Stimulated activated CD8-positive, alpha-beta memory T cell treated with anti-CD3 and anti-CD28 coated beads, Interleukin-4, amount 100 ng/mL, for 48 hours (primary cell): Measurements from ENCODE around the gene NEDD4L.
"Not testable (repeated sequence)": the region's sequence is repeated elsewhere in the genome, so short reads cannot be mapped to it uniquely, and the experiment has no call there.

Experiments
- DNase-seq: peaks from one replicate; pipeline ENCODE4 v3.0.0-alpha.2; 2020

NEDD4L gene

DNA sequence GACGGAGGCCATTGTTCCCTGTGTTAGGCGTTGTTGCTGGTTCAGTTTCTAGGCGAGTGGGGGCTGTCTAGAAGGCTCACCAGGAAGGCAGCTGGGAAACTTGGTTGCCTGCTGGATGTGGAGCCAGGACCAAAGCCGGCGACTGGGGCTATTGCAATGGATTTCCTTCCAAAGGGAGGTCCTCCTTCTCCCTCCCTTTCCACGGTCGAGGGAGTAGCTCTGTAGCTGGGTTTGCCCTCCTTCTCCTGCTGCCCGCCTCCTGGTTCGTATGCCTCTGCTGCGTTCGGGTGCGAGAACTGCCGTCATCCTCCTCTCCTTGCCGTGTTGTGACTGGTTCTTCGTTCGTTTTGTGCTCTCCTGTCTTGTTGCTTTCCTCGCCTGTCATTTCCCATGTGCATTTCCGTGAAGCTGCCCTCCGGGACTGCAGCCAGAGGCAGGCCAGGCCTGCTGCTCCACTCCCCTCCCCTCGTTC is 203.4 kb downstream of the NEDD4L start:
- no peak for DNase-seq

DNA sequence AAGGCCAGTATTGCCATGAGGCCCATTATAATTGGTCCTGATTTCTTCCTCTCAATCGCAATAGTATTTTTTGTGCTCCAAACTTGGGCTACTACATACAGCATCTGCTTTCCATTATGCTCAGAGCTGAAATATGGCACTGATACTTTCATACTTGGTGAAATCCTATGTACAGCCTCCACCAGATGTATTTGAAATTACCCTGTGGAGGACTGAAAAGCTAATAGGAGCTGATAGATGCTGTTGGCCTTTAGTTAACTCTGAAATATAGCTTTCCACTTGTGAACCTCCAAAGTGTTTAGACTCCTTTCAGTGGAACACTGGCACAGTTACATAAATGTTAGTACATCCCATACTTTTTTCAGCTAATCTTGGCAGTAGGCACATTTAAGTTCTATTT is 205.7 kb downstream of the NEDD4L start:
- DNase-seq: no peak

DNA sequence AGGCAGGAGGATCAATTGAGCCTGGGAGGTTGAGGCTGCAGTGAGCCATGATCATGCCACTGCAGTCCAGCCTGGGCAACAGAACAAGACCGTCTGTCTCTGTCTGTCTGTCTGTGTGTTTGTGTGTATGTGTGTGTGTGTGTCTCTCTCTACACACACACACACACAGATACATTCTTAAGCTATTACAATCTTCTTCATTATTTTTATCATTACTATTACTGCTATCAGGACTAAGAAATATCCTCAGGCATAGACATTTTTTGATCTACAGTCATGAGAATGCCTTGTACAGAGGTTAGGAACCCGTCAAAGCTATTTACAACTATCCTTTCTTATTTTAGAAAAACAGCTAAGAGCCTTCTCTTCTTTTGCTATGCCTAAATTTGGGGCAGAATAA is 207.4 kb downstream of the NEDD4L start:
- no peak for DNase-seq

DNA sequence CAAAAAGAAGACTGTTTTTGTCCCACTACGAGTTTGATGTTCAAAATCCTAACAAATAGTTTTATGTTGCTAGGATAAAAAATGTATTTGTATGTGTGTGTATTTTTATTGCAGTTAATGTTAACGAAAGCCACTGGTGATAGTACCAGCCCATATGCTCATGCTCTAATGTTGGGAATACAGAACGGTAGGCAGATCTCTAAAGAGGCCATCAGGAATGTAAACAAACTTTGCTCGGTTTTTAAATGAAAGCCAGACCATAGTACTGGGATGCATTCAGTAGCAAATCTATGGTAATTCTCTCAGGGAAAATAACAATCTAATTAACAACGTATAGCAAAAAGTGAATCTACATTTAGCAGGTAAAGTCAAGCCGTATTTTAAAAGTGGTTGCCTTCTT is 208.1 kb downstream of the NEDD4L start:
- no peak for DNase-seq

DNA sequence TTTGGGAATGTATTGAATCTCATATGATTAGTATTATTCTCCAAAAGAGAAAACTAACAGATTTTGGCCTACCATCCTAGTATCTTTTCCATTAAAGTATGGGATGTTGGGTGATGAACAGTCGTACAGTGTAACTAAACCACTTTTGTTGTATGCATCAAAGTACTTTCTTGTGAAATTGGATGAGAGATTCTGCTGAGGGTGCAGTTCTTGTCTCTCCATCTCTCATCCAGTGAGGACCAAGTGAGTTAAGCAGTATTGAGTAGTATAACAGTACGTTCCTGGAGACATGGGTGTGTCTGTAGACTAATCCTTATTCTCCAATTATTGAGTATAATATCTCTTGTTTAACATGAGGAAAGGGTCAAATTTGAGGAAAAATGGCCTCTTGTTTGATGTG is 209.3 kb downstream of the NEDD4L start:
- DNase-seq: no peak

DNA sequence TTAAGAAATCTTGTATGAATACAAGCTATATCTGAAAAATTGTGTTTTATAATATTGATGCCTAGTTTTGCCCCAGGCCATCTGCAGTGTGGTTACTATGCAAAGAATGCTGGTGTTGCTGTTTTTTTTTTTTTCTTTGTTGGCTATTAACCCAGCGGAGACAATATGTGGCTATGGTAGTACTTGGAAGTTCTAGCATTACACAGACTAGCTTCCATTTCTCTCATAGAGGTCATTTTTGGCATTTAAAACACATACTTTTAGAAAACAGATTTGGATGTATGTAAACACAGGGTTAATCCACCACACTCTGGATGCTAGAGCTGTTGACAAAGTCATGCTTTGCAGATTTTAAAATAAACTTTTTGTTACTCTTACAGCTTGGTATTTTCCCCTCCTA is 209.8 kb downstream of the NEDD4L start:
- no peak for DNase-seq

DNA sequence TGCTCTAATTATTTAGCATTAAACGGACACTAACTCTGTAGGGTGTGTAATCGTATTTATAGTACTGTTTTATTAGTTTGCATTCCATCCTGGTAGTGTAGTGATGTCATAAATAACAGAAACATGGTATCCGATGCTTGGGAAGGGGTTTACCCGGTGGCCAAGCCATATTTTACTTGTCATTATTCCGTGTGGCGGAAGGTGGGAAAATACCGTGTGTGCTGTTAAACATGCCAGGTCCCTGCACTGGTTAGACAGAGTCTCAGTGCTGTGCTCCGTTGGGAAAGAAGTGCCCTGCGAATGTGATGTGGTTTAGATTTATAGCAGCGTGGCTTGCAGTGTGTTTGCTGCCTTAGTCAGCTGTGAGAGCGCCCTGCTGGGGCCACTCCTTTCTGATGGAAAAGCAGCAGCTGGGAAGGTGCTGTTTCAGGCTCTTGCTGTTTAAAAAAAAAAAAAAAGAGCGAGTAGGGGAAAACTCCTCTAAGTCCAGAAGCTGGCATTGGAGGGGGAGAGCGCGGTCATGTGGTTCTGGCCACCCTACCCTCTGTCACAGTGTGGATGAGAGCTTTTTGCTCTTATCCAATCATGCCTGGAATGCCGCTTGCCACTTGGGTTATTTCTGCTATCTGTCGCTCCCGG is 211.0 kb downstream of the NEDD4L start:
- no peak for DNase-seq

DNA sequence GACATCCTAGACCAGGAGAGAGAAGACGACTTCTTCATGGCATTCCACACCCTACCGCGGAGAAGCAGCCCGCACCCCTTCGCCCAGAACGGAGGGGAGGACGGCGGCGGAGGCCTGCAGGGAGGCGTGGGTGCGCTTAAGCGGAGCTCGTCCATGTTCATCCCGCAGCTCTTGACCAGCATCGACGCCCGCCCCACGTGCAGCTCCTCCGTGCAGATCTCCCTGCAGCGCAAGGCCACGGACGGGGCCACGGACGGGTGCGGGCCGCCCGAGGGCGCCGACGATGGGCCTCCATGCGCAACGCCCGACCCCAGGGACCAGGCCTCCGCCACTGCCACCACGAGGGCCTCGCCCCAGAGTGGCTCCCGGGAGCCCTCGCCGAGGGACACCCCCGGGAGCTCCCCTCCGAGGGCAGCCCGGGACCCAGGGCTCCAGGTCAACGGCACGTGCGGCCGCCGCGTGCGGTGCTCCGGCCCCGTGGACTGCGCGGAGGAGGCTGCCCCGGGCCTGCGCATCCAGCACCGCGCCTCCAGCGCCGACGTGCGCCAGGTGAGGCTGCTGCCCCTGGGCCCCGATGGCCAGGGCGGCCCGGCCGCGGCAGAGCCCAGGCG is 211.8 kb downstream of the NEDD4L start:
- no peak for DNase-seq

DNA sequence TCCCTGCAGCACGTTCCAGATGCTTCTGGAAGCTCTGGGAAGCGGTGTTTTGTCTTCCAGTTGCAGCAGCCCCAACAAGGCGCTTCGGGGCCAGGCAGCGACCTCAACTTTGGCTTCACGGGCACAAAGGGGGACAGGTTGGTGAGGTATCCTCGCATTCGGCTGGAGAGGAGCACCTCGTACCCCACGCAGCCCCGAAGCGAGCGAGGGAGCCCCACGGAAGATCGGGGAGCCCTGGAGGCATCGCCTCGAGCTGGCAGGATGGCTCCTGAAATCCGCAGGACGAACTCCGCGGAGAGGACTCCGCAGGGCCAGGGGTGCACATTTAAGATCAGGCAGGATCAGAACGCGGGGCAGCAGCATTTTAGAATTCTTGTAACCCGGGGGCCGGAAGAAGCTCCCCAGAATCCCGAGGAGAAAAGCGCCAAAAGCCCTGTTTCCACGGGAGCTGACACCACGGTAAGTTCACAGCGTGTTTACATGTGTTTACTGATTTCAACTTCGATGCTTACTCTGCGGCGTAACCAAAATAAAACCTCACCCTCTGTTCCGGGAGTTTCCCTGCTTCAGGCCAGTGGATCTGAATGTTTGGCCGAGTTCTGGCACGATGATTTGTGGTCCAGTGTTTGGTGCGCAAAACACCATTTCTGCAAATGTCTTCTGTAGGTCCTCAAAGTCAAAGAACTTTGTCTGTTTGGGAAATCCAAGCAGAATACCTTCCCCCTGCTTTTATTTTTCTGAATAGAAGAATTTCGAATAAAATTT is 212.5 kb downstream of the NEDD4L start:
- DNase-seq: no peak

DNA sequence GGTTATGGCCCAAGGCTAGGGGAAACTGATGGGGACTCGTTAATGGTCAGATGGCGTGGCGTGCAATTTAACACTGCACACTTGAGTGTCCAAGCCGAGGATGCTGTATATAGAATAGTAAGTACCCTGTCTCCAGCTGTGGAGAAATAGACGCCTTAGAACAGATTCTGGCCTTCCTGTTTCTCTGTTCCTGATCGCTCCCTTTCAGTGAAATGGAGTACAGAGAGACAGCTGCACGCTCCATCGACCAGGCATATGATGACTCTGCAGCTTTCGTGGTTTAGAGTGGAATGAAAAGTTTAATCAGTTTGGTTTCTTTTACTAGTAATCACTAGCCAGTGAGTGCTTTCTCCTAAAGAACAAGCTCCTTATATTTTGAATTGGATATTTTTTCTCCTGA is 213.4 kb downstream of the NEDD4L start:
- no peak for DNase-seq

DNA sequence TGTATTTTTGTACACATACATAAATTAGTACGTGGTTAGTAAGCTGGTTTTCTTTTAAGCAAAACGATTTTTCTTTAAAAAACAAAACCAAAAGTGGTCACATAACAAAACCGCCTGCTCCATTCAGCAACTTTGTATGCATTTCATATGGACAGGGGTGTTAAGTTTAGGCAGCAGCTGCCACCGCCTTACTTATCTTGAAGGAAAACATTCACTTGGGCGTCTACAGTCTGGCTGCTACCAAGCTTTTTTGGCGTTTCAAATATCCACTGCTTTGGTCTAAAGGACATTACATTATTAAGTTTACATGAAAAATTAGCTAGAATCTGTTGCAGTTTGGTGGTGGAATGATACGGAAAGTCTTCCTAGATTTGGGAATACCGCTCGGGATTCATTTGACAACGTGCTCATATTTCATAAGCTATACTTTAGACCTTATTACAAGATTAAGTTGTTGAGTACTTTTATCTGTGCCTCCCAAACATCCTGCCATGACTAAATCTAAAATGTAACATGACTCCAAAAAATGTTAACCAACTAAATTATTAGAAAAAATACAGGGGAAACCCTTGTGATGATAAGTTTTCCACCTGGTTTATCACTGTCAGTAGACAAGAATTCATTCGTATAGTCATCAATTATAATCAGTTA is 214.8 kb downstream of the NEDD4L start:
- no peak for DNase-seq

DNA sequence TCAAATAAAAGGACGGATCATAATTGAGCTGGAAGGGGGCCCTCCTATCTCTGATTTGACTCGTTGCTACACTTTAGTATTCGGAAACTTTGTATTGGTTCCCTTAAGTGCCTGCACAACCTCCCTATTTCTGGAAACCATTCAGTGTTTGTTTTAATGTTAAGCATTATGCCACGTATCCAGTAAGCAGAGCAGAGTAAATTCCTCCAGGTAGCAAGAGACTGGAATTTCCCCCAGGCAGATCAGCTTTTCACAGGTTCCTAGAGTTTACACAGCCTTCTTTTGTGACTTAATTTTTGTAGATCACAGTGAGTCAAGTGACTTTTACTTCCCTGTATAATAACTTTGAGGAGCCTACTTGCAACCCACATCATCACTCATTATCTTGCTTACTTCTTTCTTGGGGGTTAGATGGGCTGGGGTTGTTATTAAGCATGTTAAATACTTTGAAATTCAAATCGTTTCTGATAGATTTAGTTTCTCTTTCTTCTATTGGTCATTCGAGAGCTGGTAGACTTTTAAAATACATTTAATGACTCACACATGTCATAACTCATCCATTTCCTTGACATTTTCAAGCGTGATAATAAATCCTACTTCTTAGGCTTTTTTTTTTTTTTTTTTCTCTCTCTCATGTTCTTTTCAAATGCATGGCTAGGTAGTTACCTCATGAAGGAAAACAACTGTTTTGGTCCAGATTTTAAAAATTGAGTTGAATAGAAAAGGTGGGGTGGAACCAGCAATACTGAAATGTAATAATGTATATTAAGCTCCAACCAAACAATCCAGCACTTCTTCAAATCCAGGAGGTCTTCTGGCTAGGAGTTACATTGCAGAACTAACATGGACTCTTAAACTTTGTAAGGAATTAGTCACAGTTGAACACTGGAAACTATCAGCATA is 219.3 kb downstream of the NEDD4L start:
- DNase-seq: no peak

DNA sequence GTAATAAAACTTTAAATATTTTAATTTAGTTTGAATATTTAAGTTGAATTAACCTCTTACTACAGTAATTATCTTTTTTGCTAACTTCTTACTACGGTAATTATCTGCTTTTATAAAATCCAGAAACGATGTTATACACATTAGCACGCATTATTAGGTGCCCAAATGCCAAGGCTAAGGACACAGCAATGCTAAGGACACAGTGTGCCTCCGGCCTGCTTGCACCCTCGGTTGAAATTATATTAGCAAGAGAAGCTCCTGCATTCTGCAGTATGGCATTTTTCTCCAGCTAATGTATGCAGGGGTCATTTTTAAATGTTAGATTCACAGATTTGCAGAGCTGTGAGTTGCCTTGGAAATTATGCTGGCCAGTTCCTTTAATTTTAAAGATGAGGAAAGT is 220.0 kb downstream of the NEDD4L start:
- DNase-seq: no peak

DNA sequence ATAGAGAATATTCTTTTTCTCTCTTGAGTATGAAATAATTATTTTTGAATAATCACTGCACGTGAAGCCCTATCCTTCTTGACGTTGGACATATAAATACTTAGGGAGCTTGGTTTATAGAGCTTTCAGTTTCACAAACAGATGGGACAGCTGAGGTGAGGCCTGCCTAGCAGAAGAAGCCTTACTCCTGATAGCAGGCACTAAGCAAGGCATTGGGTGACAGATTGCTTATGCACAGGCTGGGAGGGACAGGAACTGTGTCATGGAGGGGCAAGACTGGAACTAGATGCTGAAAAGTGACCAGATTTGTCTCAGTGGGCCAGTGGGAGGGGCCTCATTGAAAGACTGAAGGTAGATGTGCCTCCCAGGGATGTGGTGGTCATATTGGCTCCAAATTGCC is 220.8 kb downstream of the NEDD4L start:
- DNase-seq: no peak

DNA sequence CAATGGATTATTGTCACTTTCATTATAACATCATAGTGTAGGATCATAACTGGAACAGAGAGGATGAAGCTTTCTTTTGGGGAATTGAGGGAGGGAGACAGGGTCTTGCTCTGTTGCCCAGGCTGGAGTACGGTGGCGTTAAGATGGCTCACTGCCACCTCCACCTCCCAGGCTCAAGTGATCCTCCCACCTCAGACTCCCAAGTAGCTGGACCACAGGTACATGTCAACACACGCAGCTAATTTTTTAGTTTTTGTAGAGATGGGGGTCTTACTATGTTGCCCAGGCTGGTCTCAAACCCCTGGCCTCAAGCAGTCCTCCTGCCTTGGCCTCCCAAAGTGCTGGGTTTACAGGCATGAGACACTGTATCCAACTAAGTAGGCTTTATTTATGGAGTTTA is 221.5 kb downstream of the NEDD4L start:
- not testable (repeated sequence) for DNase-seq

DNA sequence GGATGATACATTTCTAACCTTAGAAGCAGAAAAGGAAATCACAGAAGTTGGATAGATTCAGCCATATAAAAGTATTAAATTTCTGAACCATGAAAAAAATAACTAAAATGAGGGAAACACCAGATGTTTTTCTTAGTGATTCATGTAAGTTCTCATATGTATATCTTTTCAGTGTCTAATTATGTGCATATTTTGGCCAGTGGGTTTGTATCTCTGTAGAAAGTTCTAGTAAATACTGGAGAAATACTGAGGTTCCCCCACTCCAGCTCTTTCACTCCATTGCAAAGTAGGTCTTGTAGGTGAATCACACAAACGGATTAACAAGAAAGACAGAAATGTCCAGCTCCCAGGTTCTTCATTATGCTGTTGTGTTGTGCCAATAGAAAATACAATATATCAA is 222.3 kb downstream of the NEDD4L start:
- DNase-seq: no peak

DNA sequence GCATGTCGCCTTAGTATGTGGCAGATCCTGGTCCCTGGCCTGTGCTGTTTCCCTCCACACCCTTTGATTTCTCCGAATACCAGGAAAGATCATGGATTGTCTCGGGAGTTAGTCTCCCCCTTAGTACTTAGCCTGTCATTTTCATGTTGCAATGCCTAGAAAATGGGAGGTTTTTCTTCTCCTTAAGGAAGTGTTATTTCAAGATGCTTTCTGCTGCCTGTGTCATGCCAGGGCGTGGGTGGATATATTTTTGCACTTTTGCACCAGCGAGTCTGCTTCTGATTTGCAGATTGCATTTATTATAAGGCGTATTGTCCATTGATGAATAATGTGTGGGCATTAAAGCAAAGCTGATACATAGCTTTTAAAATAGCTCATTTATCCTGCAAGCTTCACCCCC is 223.5 kb downstream of the NEDD4L start:
- DNase-seq: no peak

DNA sequence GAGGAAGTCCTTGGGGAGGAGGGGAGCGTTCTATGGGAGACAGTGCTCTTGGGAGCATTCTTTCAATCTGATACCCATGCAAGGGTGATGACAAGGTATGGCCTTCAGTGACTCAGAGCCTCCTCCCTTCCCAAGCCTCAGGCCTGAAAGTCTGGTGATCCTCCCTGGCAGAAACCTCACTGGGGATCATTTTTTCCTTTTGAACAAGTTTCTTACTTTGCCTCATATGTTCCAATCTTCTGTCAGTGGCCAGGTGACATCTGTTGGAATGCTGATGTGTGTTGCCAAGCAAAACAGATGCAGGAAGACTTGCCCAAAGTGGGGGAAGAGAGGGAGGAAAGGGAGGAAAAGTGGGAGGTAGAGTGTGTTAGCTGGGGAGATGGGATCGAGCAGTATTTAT is 224.8 kb downstream of the NEDD4L start:
- DNase-seq: no peak

DNA sequence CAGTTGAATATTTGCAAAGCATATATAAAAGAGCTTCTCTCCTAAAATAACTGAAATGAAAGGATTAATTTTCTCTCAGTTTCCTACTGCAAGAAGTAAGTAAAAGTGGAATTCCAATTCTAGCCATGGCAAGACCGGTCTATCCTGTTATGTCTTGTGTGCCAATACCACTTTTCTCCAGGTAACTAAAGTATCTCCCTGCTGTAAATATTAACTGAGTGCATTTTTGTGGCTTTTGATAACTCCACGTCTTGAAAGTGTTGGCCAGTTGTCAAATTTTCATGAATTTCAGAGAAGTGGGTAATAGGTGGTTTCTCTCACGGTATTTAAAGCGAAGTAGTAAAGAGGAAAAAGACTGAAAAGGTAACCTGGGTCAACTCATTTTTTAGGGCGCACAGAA is 225.9 kb downstream of the NEDD4L start:
- DNase-seq: no peak

DNA sequence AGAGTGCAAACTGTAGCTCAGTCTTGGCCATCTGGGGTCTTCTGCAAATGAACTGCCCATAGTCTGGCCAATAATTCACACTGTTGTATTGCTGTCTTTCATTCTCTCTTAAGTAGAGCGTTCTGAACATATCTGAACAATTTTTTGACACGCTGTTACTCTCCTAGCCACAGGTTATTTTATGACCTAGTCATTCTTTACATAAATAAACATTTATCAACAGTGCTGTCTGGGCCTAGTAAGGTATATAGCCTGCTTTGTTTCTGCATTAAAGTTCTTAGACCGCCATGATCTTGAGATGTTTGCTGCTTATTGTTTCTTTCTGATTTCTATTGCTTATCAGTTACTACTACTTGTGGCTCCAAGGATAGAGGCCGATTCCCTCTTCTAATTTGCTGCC is 226.4 kb downstream of the NEDD4L start:
- DNase-seq: no peak

DNA sequence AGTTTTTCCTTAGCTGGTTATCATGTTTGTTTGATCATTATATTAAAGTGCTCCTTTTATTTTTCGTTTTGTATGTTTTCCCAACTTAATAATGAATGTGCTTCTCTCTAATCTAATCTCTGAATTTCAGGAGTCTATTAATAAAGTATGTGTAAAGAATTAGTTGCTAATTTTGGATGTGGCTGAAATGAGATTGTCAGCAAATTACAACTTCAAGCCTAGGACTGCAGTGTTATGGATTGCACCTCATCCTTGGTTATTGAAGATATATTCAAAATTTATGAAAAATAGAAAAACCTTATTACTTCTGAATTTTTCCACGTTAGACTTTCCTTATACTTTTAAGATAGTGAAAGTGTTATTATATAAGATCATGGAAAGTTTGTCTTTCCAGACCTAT is 227.7 kb downstream of the NEDD4L start:
- no peak for DNase-seq

DNA sequence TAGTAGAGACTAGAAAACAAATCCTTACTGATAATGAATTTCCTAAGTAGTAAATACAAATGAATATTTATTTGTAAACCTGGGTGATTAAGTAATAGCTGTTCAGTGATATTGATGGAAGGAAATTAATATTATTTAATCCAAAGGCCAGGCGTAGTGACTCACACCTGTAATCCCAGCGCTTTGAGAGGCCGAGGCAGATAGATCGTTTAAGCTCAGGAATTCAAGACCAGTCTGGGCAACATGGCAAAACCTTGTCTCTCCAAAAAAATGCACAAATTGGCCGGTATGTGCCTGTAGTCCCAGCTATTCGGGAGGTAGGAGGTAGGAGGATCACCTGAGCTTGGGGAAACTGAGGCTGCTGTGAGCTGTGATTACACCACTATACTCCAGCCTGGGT is 228.2 kb downstream of the NEDD4L start:
- no peak for DNase-seq
